Activated CD4-positive, alpha-beta T cell treated with anti-CD3 and anti-CD28 coated beads for 4 hours (primary cell): ENCODE data around the gene SRI.
"Not testable (repeated sequence)": the region's sequence is repeated elsewhere in the genome, so short reads cannot be mapped to it uniquely, and the experiment has no call there.

Experiments
- DNase-seq, 2 donors: peaks; one replicate each; pipeline ENCODE4 v3.0.0-alpha.2; 2020

Gene SRI

GRCh38 chr7:88172842-88173241 lies 47.0 kb downstream of the SRI start:
- no peak for DNase-seq

- no peak for DNase-seq
These were observed 50.0 kb downstream of the SRI start for GRCh38 chr7:88169717-88170320.

- no peak for DNase-seq
These were observed 52.1 kb downstream of the SRI start for GRCh38 chr7:88167721-88168120.

GRCh38 chr7:88167223-88167622 lies 52.6 kb downstream of the SRI start:
- DNase-seq = no peak

GRCh38 chr7:88165697-88166096 lies 54.1 kb downstream of the SRI start:
- DNase-seq = no peak

- not testable (repeated sequence) for DNase-seq
These were observed 60.1 kb downstream of the SRI start for GRCh38 chr7:88159741-88160140.

GRCh38 chr7:88156356-88156755 lies 63.5 kb downstream of the SRI start:
- no peak for DNase-seq

- DNase-seq = no peak
These were observed 64.1 kb downstream of the SRI start for GRCh38 chr7:88155756-88156155.
